B cell (primary cell): ENCODE data around the gene MPZL3.

Source experiments
- EZH2 ChIP-seq: IDR thresholded peaks from 2 replicates; pipeline ENCODE4 v1.6.1; 2012; ENCODE audit warnings: borderline replicate concordance, low read depth, mild to moderate bottlenecking, moderate library complexity, low read length; ENCODE audit not compliant: insufficient read depth, poor library complexity, severe bottlenecking
- TF ChIP-seq, protein P1 (sequence below): fragments of 200-600 bp; IDR thresholded peaks from one replicate; pipeline ENCODE4 v1.8.0; 2022; ENCODE audit warnings: antibody characterized with exemption, mild to moderate bottlenecking

DNA sequence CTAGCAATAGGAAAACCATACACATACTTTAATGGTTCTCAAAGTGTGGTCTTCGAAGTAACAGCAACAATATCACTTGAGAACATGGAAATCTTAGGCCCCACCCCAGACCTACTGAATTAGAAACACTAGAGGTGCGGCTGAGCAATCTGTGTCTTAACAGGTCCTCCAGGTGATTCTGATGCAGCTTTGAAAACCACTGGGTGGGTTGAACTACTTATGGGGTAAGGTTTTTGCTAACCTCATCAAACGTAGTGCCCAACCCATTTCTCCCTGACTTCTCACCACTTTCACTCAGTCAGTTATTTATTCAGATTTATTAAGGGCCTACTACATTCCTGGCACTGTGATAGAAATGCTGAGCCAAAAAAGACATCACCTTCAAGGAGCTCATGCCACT lies 8.2 kb upstream of the MPZL3 start:
- TF ChIP-seq, protein P1, sequence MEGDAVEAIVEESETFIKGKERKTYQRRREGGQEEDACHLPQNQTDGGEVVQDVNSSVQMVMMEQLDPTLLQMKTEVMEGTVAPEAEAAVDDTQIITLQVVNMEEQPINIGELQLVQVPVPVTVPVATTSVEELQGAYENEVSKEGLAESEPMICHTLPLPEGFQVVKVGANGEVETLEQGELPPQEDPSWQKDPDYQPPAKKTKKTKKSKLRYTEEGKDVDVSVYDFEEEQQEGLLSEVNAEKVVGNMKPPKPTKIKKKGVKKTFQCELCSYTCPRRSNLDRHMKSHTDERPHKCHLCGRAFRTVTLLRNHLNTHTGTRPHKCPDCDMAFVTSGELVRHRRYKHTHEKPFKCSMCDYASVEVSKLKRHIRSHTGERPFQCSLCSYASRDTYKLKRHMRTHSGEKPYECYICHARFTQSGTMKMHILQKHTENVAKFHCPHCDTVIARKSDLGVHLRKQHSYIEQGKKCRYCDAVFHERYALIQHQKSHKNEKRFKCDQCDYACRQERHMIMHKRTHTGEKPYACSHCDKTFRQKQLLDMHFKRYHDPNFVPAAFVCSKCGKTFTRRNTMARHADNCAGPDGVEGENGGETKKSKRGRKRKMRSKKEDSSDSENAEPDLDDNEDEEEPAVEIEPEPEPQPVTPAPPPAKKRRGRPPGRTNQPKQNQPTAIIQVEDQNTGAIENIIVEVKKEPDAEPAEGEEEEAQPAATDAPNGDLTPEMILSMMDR = no peak
- no peak for TF ChIP-seq EZH2
